DND-41 (cell line): ENCODE results near the gene ITGAX.

Source experiments
- ATAC-seq: fragments of 200-7000 bp; cut with Tn5 transposase; 3 replicates; pipeline ENCODE4 v1.9.1; 2021; ENCODE audit warnings: low read depth; ENCODE audit not compliant: insufficient read depth
- DNase-seq: peaks from one replicate; pipeline ENCODE4 v3.0.0-alpha.2; 2020
- H2AFZ ChIP-seq: 2 replicates; pipeline ENCODE4 v1.6.0; 2012; ENCODE audit warnings: low read depth, low read length
- H3K27ac ChIP-seq: 2 replicates; pipeline ENCODE4 v1.5.1; 2012; ENCODE audit warnings: low read length, inconsistent platforms
- H3K27me3 ChIP-seq: fragments of 200-600 bp; sonication (generic); 2 replicates; pipeline ENCODE4 v1.6.0; 2012; ENCODE audit warnings: low read length, mild to moderate bottlenecking, inconsistent platforms; ENCODE audit not compliant: insufficient read depth, poor library complexity
- H3K36me3 ChIP-seq: 2 replicates; pipeline ENCODE4 v1.5.1; 2012; ENCODE audit warnings: low read length, inconsistent platforms; ENCODE audit not compliant: insufficient read depth
- H3K4me1 ChIP-seq: 2 replicates; pipeline ENCODE4 v1.5.1; 2012; ENCODE audit warnings: mild to moderate bottlenecking, low read length; ENCODE audit not compliant: insufficient read depth
- H3K4me2 ChIP-seq: 2 replicates; pipeline ENCODE4 v1.6.0; 2012; ENCODE audit warnings: mild to moderate bottlenecking, moderate library complexity, low read length, inconsistent platforms; ENCODE audit not compliant: insufficient read depth
- H3K4me3 ChIP-seq, 2 experiments: fragments of 200-600 bp in 1 of 2; shearing (Covaris generic) in 1 of 2; 2 replicates each; pipeline ENCODE4 v1.5.1; 2012 to 2016; ENCODE audit warnings: inconsistent platforms in 2 of 2, low read length in 2 of 2, mild to moderate bottlenecking in 2 of 2, low read depth in 1 of 2, moderate library complexity in 1 of 2
- H3K79me2 ChIP-seq: 2 replicates; pipeline ENCODE4 v1.6.0; 2012; ENCODE audit warnings: low read length, inconsistent platforms; ENCODE audit not compliant: insufficient read depth
- H3K9ac ChIP-seq: 2 replicates; pipeline ENCODE4 v1.6.0; 2012; ENCODE audit warnings: low read depth, mild to moderate bottlenecking, inconsistent platforms, low read length, moderate library complexity
- H3K9me3 ChIP-seq: 2 replicates; pipeline ENCODE4 v1.5.1; 2012; ENCODE audit warnings: low read length, moderate library complexity, mild to moderate bottlenecking, inconsistent platforms; ENCODE audit not compliant: insufficient read depth, severe bottlenecking
- H4K20me1 ChIP-seq: 2 replicates; pipeline ENCODE4 v1.6.0; 2012; ENCODE audit warnings: low read length; ENCODE audit not compliant: insufficient read depth
- CTCF ChIP-seq: IDR thresholded peaks from 2 replicates; pipeline ENCODE4 v1.5.1; 2012; ENCODE audit warnings: borderline replicate concordance, low read length, moderate library complexity, mild to moderate bottlenecking; ENCODE audit not compliant: poor library complexity, severe bottlenecking; ENCODE audit errors: extremely low read depth
- EZH2 ChIP-seq: IDR thresholded peaks from 3 replicates; pipeline ENCODE4 v1.6.1; 2012; ENCODE audit warnings: borderline replicate concordance, low read depth, mild to moderate bottlenecking, moderate library complexity, low read length, inconsistent platforms; ENCODE audit not compliant: severe bottlenecking

ITGAX gene

GRCh38 chr16:31411024-31411844, 56.3 kb downstream of the ITGAX start:
- no peaks in the 10 kb centered on the region for H3K9me3 ChIP-seq
- no peaks in the 10 kb centered on the region for H3K79me2 ChIP-seq
- H3K4me3 ChIP-seq = no peak overlapping the region
- H3K27me3 ChIP-seq = no peaks in the 10 kb centered on the region
- no peak for TF ChIP-seq EZH2
- TF ChIP-seq CTCF = no peak
- no peak for ATAC-seq
- no peaks in the 10 kb centered on the region for H3K4me1 ChIP-seq
- no peaks in the 10 kb centered on the region for H4K20me1 ChIP-seq
- no peaks in the 10 kb centered on the region for H3K36me3 ChIP-seq
- H3K27ac ChIP-seq = no peak overlapping the region
- DNase-seq = no peak
- H3K4me2 ChIP-seq = no peak overlapping the region
- no peak overlapping the region for H3K9ac ChIP-seq
- no peak overlapping the region for H2AFZ ChIP-seq

GRCh38 chr16:31412750-31413149, 57.8 kb downstream of the ITGAX start:
- no peak overlapping the region for H3K4me3 ChIP-seq
- no peak overlapping the region for H3K4me2 ChIP-seq
- H3K9me3 ChIP-seq = no peaks in the 10 kb centered on the region
- no peaks in the 10 kb centered on the region for H3K4me1 ChIP-seq
- no peak overlapping the region for H2AFZ ChIP-seq
- TF ChIP-seq EZH2 (no peak), CTCF (no peak)
- DNase-seq (no peak), ATAC-seq (no peak)
- H3K9ac ChIP-seq = no peak overlapping the region
- no peaks in the 10 kb centered on the region for H4K20me1 ChIP-seq
- H3K79me2 ChIP-seq = no peaks in the 10 kb centered on the region
- no peaks in the 10 kb centered on the region for H3K36me3 ChIP-seq
- H3K27me3 ChIP-seq = no peaks in the 10 kb centered on the region
- no peak overlapping the region for H3K27ac ChIP-seq

- Histone ChIP-seq H3K9me3 (no peaks in the 10 kb centered on the region), H3K4me3 (no peak overlapping the region), H3K9ac (no peak overlapping the region), H3K27me3 (no peaks in the 10 kb centered on the region), H2AFZ (no peak overlapping the region), H4K20me1 (no peaks in the 10 kb centered on the region), H3K27ac (no peak overlapping the region), H3K79me2 (no peaks in the 10 kb centered on the region), H3K36me3 (no peaks in the 10 kb centered on the region), H3K4me2 (no peak overlapping the region), H3K4me1 (no peaks in the 10 kb centered on the region)
- no peak for TF ChIP-seq CTCF
- no peak for TF ChIP-seq EZH2
- DNase-seq (no peak), ATAC-seq (no peak)
These were observed 58.4 kb downstream of the ITGAX start for GRCh38 chr16:31413381-31413780.
